Hepatocyte (in vitro differentiated cells): ENCODE results near the gene PEX6.

Source experiments
- EZH2 ChIP-seq: fragments of 200-600 bp; sonication (generic); IDR thresholded peaks from 2 replicates; pipeline ENCODE4 v1.6.1; 2016; ENCODE audit warnings: antibody characterized with exemption, mild to moderate bottlenecking, borderline replicate concordance
- TF ChIP-seq, protein P1 (sequence below): fragments of 200-600 bp; sonication (generic); IDR thresholded peaks from 2 replicates; pipeline ENCODE4 v1.5.1; 2016; ENCODE audit warnings: antibody characterized with exemption, mild to moderate bottlenecking; ENCODE audit not compliant: poor library complexity

DNA sequence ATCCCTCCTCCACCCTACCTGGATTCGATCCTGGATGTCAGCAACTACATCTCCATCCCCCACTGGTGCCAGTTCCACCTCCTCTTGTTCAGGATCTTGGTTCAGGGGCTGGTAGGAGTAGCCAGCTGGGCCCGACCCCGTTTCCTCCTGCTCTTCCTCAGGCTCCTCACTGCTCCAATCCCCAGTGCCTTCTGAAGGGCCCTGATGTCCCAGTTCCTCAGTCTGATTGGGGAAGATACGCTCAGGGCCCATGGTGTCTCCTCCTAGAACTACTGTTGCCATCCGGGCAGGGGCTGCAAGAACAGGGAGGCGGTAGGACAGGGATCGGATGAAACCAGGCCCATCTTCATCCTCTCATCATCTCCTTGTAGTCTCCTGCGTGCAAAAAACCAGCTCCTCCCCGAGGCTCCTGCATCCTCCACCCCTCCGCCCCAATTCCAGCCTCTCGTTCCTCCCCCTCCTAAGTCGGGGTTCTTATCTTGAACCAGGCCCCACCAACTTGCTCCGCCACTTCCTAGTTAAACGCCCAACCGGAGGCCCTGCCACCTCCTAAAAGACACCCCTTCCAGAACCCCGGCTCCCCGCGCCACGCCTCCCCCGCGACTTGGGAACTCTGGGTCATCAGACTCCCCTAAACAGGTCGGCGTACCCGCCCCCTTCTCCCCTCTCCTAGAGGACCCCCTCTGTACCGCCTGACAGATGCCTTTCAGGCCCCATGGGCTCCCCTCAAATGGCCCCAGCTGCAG lies 34.3 kb upstream of the PEX6 start:
- TF ChIP-seq, protein P1, sequence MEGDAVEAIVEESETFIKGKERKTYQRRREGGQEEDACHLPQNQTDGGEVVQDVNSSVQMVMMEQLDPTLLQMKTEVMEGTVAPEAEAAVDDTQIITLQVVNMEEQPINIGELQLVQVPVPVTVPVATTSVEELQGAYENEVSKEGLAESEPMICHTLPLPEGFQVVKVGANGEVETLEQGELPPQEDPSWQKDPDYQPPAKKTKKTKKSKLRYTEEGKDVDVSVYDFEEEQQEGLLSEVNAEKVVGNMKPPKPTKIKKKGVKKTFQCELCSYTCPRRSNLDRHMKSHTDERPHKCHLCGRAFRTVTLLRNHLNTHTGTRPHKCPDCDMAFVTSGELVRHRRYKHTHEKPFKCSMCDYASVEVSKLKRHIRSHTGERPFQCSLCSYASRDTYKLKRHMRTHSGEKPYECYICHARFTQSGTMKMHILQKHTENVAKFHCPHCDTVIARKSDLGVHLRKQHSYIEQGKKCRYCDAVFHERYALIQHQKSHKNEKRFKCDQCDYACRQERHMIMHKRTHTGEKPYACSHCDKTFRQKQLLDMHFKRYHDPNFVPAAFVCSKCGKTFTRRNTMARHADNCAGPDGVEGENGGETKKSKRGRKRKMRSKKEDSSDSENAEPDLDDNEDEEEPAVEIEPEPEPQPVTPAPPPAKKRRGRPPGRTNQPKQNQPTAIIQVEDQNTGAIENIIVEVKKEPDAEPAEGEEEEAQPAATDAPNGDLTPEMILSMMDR, result no peak
- no peak for TF ChIP-seq EZH2
